Measurements from ENCODE around the gene TLCD5. TPM values are rescaled to one million over a fixed set of nuclear protein-coding genes. Genes with fewer than 3 reads are reported as not detected.

Gene TLCD5
- total RNA-seq, 1 experiment from 2014 or later = 6.2 TPM

GRCh38 chr11:120338107-120338933 is 13.2 kb downstream of the TLCD5 start:
- Histone ChIP-seq H3K9ac (ENCODE audit: low read length) (peak overlapping the region; percentile 75; the same call in 1 of the 2 replicates), H3K4me2 (ENCODE audit: low read length) (peak overlapping the region; percentile 87), H4K20me1 (ENCODE audit: low read length) (peaks cover 54% of the 10 kb centered on the region), H3K4me1 (ENCODE audit: insufficient read depth, low read length) (peaks cover 47% of the 10 kb centered on the region), H3K36me3 (ENCODE audit: low read depth, low read length) (no peaks in the 10 kb centered on the region), H3K9me3 (ENCODE audit: low read length) (no peaks in the 10 kb centered on the region), H3K79me2 (ENCODE audit: low read length) (peaks cover 69% of the 10 kb centered on the region), H3F3A (ENCODE audit: low read length, unreplicated experiment) (peaks cover 3% of the 10 kb centered on the region), H3K27ac (ENCODE audit: low read length) (no peak overlapping the region), H3K27me3 (ENCODE audit: low read length) (no peaks in the 10 kb centered on the region), H2AFZ (ENCODE audit: low read length) (no peak overlapping the region), H3K4me3 (ENCODE audit: low read length) (peak overlapping the region; percentile 85), H3K9me2 (replicated peaks; ENCODE audit: low read length) (no peaks in the 10 kb centered on the region)
- CTCF ChIA-PET = interaction anchor here (0.6 to 1.4 kb wide), 3 partner anchors 62 to 173 kb away, joined by 3 read pairs; partner anchors contain the start of gene GRIK4
- no TSS peak for BruUV-seq (replicated peaks)
- intact Hi-C loops (cut with micrococcal nuclease) = loop anchor here (5.0 kb wide), 2 partner anchors 44 to 144 kb away; no protein-coding TSS in a partner anchor
- no peak for ATAC-seq
- no peak for TF ChIP-seq EZH2phosphoT487 (IDR thresholded peaks at IDR 0.05; ENCODE audit: borderline replicate concordance, low read length)
- TF ChIP-seq EZH2 (IDR thresholded peaks at IDR 0.05; ENCODE audit: low read length, unreplicated experiment) = no peak
- TF ChIP-seq CTCF (conservative IDR thresholded peaks at IDR 0.05; ENCODE audit: low read depth, low read length) = no peak
- DNase-seq = peak; percentile 45
- POLR2A ChIA-PET (ENCODE audit: unreplicated experiment) = no interaction called here

GRCh38 chr11:120339394-120339890 is 14.3 kb downstream of the TLCD5 start:
- no peak overlapping the region for H3K27ac ChIP-seq (ENCODE audit: low read length)
- intact Hi-C loops (cut with micrococcal nuclease) = loop anchor here (5.0 kb wide), 2 partner anchors 43 to 143 kb away; no protein-coding TSS in a partner anchor
- POLR2A ChIA-PET (ENCODE audit: unreplicated experiment) = no interaction called here

More at GRCh38 chr11:120339394-120339890, 14.3 kb downstream of the TLCD5 start:
- BruUV-seq (replicated peaks) = no TSS peak
- Histone ChIP-seq H3K9me2 (replicated peaks; ENCODE audit: low read length) (no peaks in the 10 kb centered on the region), H3K79me2 (ENCODE audit: low read length) (peaks cover 78% of the 10 kb centered on the region), H3K9ac (ENCODE audit: low read length) (peak overlapping the region; percentile 18), H3F3A (ENCODE audit: low read length, unreplicated experiment) (peaks cover 3% of the 10 kb centered on the region), H3K9me3 (ENCODE audit: low read length) (no peaks in the 10 kb centered on the region), H3K4me3 (ENCODE audit: low read length) (peak overlapping the region; percentile 85), H3K4me2 (ENCODE audit: low read length) (peak overlapping the region; percentile 87), H2AFZ (ENCODE audit: low read length) (no peak overlapping the region), H4K20me1 (ENCODE audit: low read length) (peaks cover 64% of the 10 kb centered on the region), H3K27me3 (ENCODE audit: low read length) (no peaks in the 10 kb centered on the region), H3K36me3 (ENCODE audit: low read depth, low read length) (no peaks in the 10 kb centered on the region), H3K4me1 (ENCODE audit: insufficient read depth, low read length) (peaks cover 55% of the 10 kb centered on the region)
- CTCF ChIA-PET = interaction anchor here (0.9 kb wide), 2 partner anchors 39 to 61 kb away, joined by 3 to 4 read pairs; no protein-coding TSS in a partner anchor
- peak; percentile 44 for DNase-seq
- TF ChIP-seq EZH2phosphoT487 (IDR thresholded peaks at IDR 0.05; ENCODE audit: borderline replicate concordance, low read length) (no peak), CTCF (conservative IDR thresholded peaks at IDR 0.05; ENCODE audit: low read depth, low read length) (no peak), EZH2 (IDR thresholded peaks at IDR 0.05; ENCODE audit: low read length, unreplicated experiment) (no peak)
- no peak for ATAC-seq
